Activated naive CD4-positive, alpha-beta T cell treated with anti-CD3 and anti-CD28 coated beads for 36 hours (primary cell): Measurements from ENCODE around the gene CETN3. TPM values are rescaled to one million over a fixed set of nuclear protein-coding genes. Genes with fewer than 3 reads are reported as not detected.

Experiments
- CTCF ChIA-PET: fragments of 350-600 bp; sonication (Branson Sonifier 250); formaldehyde crosslinking; loops from one replicate; lab custom pipeline; 2021; ENCODE audit warnings: antibody characterized with exemption; lab: Charles Lee
- DNase-seq: peaks from one replicate; pipeline ENCODE4 v3.0.0-alpha.2; 2020
- H3K27ac Mint-ChIP-seq: one replicate; pipeline ENCODE4 v1.8.0; 2021; ENCODE audit warnings: mild to moderate bottlenecking, mixed read lengths
- H3K27me3 Mint-ChIP-seq: one replicate; pipeline ENCODE4 v1.8.0; 2021; ENCODE audit warnings: low read depth, mixed read lengths
- H3K36me3 Mint-ChIP-seq: one replicate; pipeline ENCODE4 v1.8.0; 2021; ENCODE audit warnings: low read depth, mixed read lengths
- H3K4me1 Mint-ChIP-seq: one replicate; pipeline ENCODE4 v1.8.0; 2021; ENCODE audit warnings: low read depth, mixed read lengths
- H3K4me3 Mint-ChIP-seq: one replicate; pipeline ENCODE4 v1.8.0; 2021; ENCODE audit warnings: mild to moderate bottlenecking, moderate library complexity, mixed read lengths
- H3K9me3 Mint-ChIP-seq: one replicate; pipeline ENCODE4 v1.8.0; 2021; ENCODE audit warnings: mixed read lengths
- intact Hi-C: fragments of 100-400 bp; cut with micrococcal nuclease; formaldehyde crosslinking; loops from one replicate; pipeline ENCODE4 v1.15.1; 2023
- total RNA-seq, 2 experiments: library from RNA; stranded (reverse); gene quantifications; one replicate each; pipeline ENCODE4 v1.2.3, GENCODE V29; 2021

The CETN3 gene
- total RNA-seq, 2 experiments from 2014 or later: 41.9 to 45.3 TPM

DNA sequence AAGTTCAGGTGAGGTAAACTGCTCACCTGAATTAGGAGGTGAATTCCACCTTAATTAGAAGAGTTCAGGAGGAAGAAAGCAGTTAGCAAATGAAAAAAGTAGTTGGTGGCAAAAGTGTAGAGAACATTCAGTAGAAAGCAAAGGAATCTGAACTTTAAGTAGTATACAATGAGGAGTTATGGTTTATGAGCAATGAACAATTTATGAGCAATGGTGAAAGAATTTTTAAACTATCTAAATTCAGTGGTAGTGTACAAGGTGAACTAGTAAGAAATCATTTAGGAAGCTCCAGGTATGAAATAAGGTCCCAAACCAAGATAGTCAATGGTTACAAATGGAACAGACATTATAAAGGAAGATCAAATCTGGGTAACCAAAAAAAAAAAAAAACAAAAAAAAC, 3.1 kb downstream of the CETN3 start:
- CTCF ChIA-PET: no interaction called here
- peaks cover 15% of the 10 kb centered on the region for H3K4me1 Mint-ChIP-seq
- intact Hi-C loops: loop anchor here (5.0 to 10.0 kb wide), 4 partner anchors 758 to 1904 kb away; no protein-coding TSS in a partner anchor

DNA sequence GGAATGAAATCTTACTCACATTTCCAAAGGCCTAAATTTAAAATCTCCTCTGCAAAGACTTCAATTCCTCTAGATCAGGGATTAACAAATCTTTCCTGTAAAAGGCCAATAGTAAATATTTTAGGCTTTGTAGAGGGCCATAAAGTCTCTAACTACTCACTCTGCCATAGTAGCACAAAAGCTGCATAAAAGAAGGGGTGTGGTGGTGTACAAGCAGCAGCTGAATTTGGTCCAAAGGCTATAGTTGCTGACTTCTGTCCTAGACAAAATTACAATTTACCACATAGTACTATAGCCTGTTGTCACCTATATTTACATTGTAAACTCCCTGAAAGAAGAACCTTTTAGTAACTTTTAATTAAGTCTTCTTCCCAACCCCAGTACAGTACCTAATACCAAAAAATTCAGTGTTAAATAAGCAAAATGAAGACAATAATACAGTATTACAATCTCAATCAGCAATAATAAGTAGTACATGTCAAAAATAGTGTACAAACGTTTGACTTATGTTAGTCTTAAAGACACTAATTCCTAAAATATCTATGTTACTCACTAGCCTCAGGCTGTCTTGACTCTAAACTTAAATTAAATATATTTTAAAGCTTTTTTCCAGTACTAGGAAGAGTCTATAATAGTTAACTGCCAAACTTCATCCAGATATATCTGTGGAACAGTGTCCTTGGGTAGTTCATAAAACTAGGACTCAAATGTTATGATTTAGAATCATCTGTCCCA, 6.9 kb downstream of the CETN3 start:
- H3K27me3 Mint-ChIP-seq: no peaks in the 10 kb centered on the region
- intact Hi-C loops: loop anchor here (10.0 kb wide), 1 partner anchor 762 kb away; no protein-coding TSS in a partner anchor
- no peak overlapping the region for H3K4me3 Mint-ChIP-seq
- DNase-seq: no peak
- H3K27ac Mint-ChIP-seq: no peak overlapping the region
- H3K9me3 Mint-ChIP-seq: no peaks in the 10 kb centered on the region
- CTCF ChIA-PET: interaction anchor here (1.4 kb wide), 1 partner anchor 38 kb away, joined by 3 read pairs; no protein-coding TSS in a partner anchor
- peaks cover 32% of the 10 kb centered on the region for H3K36me3 Mint-ChIP-seq
- peaks cover 19% of the 10 kb centered on the region for H3K4me1 Mint-ChIP-seq

More for the DNA sequence above, 3.1 kb downstream of the CETN3 start:
- Mint-ChIP-seq H3K27me3 (no peaks in the 10 kb centered on the region), H3K36me3 (peaks cover 18% of the 10 kb centered on the region), H3K27ac (no peak overlapping the region), H3K9me3 (no peaks in the 10 kb centered on the region), H3K4me3 (no peak overlapping the region)
- no peak for DNase-seq

DNA sequence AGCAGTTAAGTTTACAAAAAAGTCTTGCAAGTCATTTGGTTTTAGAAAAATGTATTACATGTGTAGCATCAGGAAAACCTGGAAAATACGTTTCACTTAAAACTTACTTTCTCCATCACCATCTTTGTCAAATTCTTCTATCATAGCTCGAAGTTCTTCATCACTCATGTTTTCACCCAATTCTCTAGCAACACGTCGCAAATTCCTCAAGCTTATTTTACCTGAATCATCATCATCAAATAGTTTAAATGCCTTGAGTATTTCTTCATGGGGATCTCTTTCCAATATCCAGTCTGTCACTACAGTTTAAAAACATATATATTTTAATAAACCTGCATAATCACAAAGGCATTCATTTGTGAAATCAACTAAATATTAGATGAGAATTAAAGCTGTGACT, 10.3 kb downstream of the CETN3 start:
- no peaks in the 10 kb centered on the region for H3K9me3 Mint-ChIP-seq
- intact Hi-C loops: no loop called here
- H3K27me3 Mint-ChIP-seq: no peaks in the 10 kb centered on the region
- no peak overlapping the region for H3K4me3 Mint-ChIP-seq
- H3K4me1 Mint-ChIP-seq: peaks cover 6% of the 10 kb centered on the region
- DNase-seq: no peak
- CTCF ChIA-PET: no interaction called here
- no peak overlapping the region for H3K27ac Mint-ChIP-seq
- H3K36me3 Mint-ChIP-seq: peaks cover 18% of the 10 kb centered on the region

DNA sequence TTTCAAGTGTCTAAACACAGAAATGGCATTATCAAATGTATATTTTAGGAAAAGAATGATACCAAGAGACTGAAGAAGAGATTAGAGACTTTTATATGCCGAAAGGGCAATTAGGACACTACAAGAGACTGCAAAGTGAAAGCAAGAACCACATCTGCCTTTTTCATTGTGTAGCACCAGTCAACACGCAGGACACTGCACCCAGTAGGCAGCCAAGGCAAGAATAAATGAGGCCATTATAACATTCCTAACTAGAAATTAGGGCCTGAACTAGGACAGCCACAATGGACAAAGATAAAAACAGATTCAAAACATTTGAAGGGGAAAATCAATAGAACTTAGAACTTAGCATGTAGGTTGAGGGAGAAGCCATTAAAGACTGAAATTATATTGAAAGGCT, 10.8 kb downstream of the CETN3 start:
- Mint-ChIP-seq H3K27me3 (no peaks in the 10 kb centered on the region), H3K27ac (peak overlapping the region; percentile 11), H3K36me3 (peaks cover 18% of the 10 kb centered on the region), H3K9me3 (no peaks in the 10 kb centered on the region), H3K4me3 (no peak overlapping the region), H3K4me1 (peaks cover 6% of the 10 kb centered on the region)
- CTCF ChIA-PET: no interaction called here
- DNase-seq: no peak
- intact Hi-C loops: no loop called here

DNA sequence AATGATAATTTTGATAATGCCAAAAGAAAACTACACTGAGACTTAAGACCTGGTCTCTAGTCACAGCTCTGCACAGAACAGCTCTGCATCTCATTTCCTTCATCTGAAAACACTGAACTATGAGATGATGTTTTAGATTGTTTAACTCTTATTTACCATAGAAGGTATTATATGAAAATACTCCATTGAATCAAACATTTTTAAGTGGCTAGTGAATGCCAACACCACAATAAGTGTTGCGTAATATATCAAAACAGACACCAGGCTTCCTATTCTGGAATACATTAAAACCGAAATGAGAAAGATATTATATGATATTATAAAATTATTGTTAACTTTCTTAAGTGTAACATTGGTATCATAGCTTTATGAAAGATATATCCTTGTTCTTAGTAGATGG, 14.6 kb downstream of the CETN3 start:
- Mint-ChIP-seq H3K9me3 (no peaks in the 10 kb centered on the region), H3K27me3 (no peaks in the 10 kb centered on the region), H3K27ac (no peak overlapping the region), H3K36me3 (peaks cover 26% of the 10 kb centered on the region), H3K4me1 (peaks cover 11% of the 10 kb centered on the region), H3K4me3 (no peak overlapping the region)
- CTCF ChIA-PET: no interaction called here
- intact Hi-C loops: no loop called here
- no peak for DNase-seq

DNA sequence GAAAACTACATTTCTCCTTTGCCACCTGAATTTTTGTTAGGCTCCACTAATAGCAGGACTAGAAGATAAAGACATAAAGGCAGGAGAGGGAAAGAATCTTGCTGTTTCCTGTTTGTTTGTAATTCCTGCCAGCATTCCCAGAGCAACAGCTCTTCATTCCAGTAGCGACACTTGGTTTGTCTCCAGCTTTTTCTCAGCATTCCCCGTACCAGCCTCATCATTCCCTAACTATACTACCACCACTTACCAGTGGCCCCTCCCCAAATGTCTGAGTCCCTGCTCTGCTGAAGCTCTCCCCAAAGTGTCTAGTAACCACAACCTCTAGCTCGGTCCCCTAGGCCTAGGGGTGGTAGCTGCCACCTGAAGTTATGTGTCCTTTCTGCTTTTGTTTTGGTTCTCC, 18.6 kb downstream of the CETN3 start:
- Mint-ChIP-seq H3K4me3 (no peak overlapping the region), H3K27ac (no peak overlapping the region), H3K9me3 (no peaks in the 10 kb centered on the region), H3K36me3 (peaks cover 11% of the 10 kb centered on the region), H3K27me3 (no peaks in the 10 kb centered on the region), H3K4me1 (peaks cover 5% of the 10 kb centered on the region)
- CTCF ChIA-PET: interaction anchor here (1.1 kb wide), 1 partner anchor 9 kb away, joined by 5 read pairs; no protein-coding TSS in a partner anchor
- no peak for DNase-seq
- intact Hi-C loops: no loop called here

DNA sequence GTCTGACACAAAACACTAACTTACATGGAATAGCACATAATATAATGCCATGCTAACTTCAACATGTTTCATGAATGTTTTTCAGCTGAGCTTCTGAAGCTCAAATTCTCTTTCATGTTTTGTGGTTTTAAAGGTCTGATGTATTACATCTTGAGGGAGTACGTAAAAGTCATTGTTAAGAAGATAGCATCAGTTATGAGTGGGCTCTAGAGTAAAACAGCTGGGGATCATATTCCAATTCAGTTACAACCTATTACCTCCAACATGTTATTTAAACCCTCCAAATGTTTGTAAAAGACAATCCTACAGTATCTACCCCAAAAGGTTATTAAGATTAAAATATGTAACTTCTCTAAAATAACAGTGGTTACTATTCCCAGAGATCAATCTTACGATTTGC, 19.2 kb downstream of the CETN3 start:
- CTCF ChIA-PET: interaction anchor here (0.6 to 1.1 kb wide), 3 partner anchors 10 to 77 kb away, joined by 3 to 5 read pairs (median 3); no protein-coding TSS in a partner anchor

DNA sequence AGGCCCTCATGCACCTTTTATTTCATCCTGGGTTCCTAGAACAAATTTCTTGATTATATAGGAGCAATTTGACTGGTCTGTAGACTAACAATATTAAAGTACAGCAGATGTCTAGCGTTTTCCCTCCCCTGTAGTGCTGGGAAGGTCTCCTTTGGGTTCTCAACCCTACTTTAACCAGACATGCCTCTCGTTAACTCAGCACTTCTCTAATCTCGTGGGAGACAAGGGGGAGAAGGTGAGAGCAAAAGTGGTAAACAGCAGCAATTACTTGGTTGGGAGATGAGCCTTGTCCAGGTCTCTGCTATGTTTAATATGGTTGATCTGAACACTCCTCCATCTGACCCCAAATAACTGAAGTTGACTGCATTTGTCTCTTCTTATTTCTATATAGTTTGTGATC, 22.0 kb downstream of the CETN3 start:
- Mint-ChIP-seq H3K4me1 (peaks cover 5% of the 10 kb centered on the region), H3K36me3 (peaks cover 4% of the 10 kb centered on the region), H3K4me3 (no peak overlapping the region), H3K9me3 (no peaks in the 10 kb centered on the region), H3K27ac (no peak overlapping the region), H3K27me3 (no peaks in the 10 kb centered on the region)
- DNase-seq: no peak
- CTCF ChIA-PET: interaction anchor here (1.0 kb wide), 1 partner anchor 110 kb away, joined by 3 read pairs; no protein-coding TSS in a partner anchor
- intact Hi-C loops: loop anchor here (2.0 to 10.0 kb wide), 2 partner anchors 47 to 123 kb away; no protein-coding TSS in a partner anchor

More for the DNA sequence above, 19.2 kb downstream of the CETN3 start:
- Mint-ChIP-seq H3K4me3 (no peak overlapping the region), H3K27ac (no peak overlapping the region), H3K4me1 (peaks cover 5% of the 10 kb centered on the region), H3K9me3 (no peaks in the 10 kb centered on the region), H3K27me3 (no peaks in the 10 kb centered on the region), H3K36me3 (peaks cover 11% of the 10 kb centered on the region)
- DNase-seq: no peak
- intact Hi-C loops: no loop called here

DNA sequence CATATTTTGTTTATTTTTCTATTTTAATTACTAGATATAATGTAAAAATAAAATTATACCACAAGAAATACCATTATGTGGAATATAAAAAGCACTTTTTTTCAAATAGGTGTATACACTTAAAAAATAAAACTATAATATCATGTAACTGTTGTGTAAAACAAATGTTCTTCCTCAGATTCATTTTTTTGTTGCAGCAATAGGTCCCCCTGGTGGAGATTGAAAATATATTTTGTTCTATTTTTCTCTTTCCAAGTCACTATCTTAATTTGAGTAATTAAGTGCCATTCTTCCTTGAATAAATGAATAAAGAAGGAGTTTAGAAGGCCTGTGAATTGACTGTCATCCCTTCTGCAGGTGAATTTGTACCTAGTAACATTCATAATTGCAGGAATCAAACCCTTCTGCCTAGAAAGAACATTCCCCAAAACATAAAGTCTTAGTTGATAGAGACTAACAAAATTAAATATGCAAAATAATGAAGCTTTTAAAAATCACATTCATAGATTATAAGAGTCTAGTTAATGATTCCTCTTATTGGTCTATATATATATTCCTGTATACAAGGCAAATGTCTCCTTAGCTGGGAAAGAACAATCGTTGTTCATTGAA, 23.4 kb downstream of the CETN3 start:
- no peak for DNase-seq
- H3K36me3 Mint-ChIP-seq: no peaks in the 10 kb centered on the region
- H3K4me3 Mint-ChIP-seq: no peak overlapping the region
- H3K27ac Mint-ChIP-seq: no peak overlapping the region
- intact Hi-C loops: loop anchor here (1.0 to 10.0 kb wide), 3 partner anchors 49 to 1657 kb away; no protein-coding TSS in a partner anchor
- no peaks in the 10 kb centered on the region for H3K9me3 Mint-ChIP-seq
- H3K4me1 Mint-ChIP-seq: peaks cover 5% of the 10 kb centered on the region
- peaks cover 4% of the 10 kb centered on the region for H3K27me3 Mint-ChIP-seq
- CTCF ChIA-PET: interaction anchor here (0.8 kb wide), 1 partner anchor 213 kb away, joined by 5 read pairs; no protein-coding TSS in a partner anchor

DNA sequence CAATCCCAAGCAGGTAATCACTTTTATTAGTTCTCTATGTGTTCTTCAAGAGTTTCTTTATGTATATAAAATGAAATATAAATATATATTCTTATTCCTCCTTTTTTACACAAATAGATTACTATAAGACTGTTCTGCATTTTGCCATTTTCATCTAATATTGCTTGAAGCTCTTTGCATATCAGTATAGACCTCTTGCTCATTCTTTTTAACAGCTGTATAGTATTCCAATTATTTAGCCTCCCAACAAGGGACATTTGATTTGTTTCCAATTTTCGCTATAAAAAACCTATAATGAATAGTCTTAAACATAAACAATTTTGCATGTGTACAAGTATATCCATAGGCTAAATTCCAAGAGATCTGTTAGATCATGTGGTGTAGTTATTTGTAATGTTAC, 25.2 kb downstream of the CETN3 start:
- H3K27ac Mint-ChIP-seq: no peak overlapping the region
- H3K4me1 Mint-ChIP-seq: no peaks in the 10 kb centered on the region
- H3K4me3 Mint-ChIP-seq: no peak overlapping the region
- no peaks in the 10 kb centered on the region for H3K9me3 Mint-ChIP-seq
- peaks cover 6% of the 10 kb centered on the region for H3K27me3 Mint-ChIP-seq
- no peaks in the 10 kb centered on the region for H3K36me3 Mint-ChIP-seq
- DNase-seq: no peak
- CTCF ChIA-PET: interaction anchor here (0.6 kb wide), 1 partner anchor 104 kb away, joined by 3 read pairs; no protein-coding TSS in a partner anchor
- intact Hi-C loops: loop anchor here (10.0 kb wide), 1 partner anchor 120 kb away; no protein-coding TSS in a partner anchor

DNA sequence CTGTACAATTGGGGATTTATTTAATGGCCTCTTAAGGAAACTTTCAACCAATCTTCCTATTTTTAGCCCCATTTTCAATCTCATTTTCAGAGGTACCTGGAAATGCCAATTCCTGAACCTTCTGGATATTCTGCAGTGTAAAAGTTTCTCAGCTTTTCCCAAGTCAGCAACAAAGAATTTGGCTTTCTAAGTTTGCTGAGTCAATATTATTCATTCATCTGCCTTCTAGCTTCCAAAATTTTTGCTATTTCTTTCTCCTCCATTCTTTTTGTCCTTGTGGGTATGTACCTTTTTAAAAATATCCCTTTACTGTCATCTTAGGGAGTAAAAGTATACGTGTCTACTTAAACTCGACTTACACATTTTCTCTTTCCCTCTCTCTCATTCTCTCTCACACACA, 25.7 kb downstream of the CETN3 start:
- CTCF ChIA-PET: no interaction called here
- DNase-seq: no peak
- no peaks in the 10 kb centered on the region for H3K4me1 Mint-ChIP-seq
- no peaks in the 10 kb centered on the region for H3K9me3 Mint-ChIP-seq
- H3K36me3 Mint-ChIP-seq: no peaks in the 10 kb centered on the region
- intact Hi-C loops: loop anchor here (10.0 kb wide), 1 partner anchor 119 kb away; no protein-coding TSS in a partner anchor
- peaks cover 7% of the 10 kb centered on the region for H3K27me3 Mint-ChIP-seq
- H3K4me3 Mint-ChIP-seq: no peak overlapping the region
- no peak overlapping the region for H3K27ac Mint-ChIP-seq

DNA sequence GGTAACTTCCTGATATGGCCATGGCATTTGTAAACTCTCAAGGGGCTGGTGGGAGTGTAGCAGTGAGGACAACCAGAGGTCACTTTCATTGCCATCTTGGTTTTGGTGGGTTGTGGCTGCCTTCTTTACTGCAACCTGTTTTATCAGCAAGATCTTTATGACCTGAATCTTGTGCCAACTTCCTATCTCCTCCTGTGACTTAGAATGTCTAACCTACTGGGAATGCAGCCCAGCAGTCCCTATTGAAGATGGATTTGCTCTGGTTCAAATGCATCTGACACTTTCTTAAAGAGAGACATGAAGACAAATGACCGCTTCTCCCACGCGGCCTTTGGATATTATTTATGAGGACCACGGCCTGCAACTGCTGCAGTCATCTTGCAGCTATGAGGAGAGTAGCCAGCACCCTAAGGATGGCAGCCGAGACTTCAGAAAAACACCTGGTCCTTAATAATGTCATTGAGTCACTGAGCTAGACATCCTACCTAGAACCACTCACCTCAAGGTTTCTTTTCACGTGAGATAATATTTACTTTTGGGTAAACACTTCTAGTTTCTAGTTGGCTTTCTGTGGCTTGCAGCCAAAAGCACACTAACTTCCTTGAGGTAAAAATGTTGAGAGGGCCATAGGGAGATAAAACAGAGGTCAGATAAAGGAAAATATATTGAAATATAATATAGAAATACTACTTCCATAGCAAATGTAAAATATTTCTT, 28.2 kb downstream of the CETN3 start:
- DNase-seq: no peak

More for the DNA sequence above, 28.2 kb downstream of the CETN3 start:
- no peak overlapping the region for H3K27ac Mint-ChIP-seq
- H3K27me3 Mint-ChIP-seq: peaks cover 10% of the 10 kb centered on the region
- intact Hi-C loops: loop anchor here (10.0 kb wide), 1 partner anchor 117 kb away; no protein-coding TSS in a partner anchor
- no peaks in the 10 kb centered on the region for H3K4me1 Mint-ChIP-seq
- CTCF ChIA-PET: no interaction called here
- H3K9me3 Mint-ChIP-seq: no peaks in the 10 kb centered on the region
- no peak overlapping the region for H3K4me3 Mint-ChIP-seq
- no peaks in the 10 kb centered on the region for H3K36me3 Mint-ChIP-seq
